ENCODE data around the gene OR6B3. TPM values are rescaled to one million over a fixed set of nuclear protein-coding genes. Genes with fewer than 3 reads are reported as not detected.
"Not testable (repeated sequence)": the region's sequence is repeated elsewhere in the genome, so short reads cannot be mapped to it uniquely, and the experiment has no call there.

Gene OR6B3
- total and polyA plus RNA-seq, 7 donors, result not detected

DNA sequence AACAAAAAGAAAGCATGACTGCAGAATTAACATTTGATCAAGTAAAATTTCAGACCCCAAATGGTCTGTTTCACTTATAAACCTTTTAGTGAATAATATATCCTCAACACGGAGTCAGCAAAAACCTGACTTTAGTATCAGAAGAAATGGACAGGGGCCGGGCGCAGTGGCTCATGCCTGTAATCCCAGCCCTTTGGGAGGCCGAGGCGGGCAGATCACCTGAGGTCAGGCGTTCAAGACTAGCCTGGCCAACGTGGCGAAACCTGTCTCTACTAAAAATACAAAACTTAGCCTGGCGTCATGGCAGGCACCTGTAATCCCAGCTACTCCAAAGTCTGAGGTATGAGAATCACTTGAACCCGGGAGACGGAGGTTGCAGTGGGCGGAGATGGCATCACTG, 3.0 kb downstream of the OR6B3 start:
- no peaks in the 10 kb centered on the region for H3K9me3 ChIP-seq
- 76 to 82% methylated on average over 12 of the region's 12 CpGs for WGBS, 2 donors
- no peak for DNase-seq
- intact Hi-C loops (cut with DNase I), result no loop called here
- H3K27ac ChIP-seq, result no peak overlapping the region
- no peak overlapping the region for H3K4me3 ChIP-seq
- no peaks in the 10 kb centered on the region for H3K4me1 ChIP-seq
- H3K36me3 ChIP-seq, result no peaks in the 10 kb centered on the region
- TF ChIP-seq POLR2A (IDR thresholded peaks at IDR 0.05) (no peak), EP300 (IDR thresholded peaks at IDR 0.05) (no peak), POLR2AphosphoS5 (IDR thresholded peaks at IDR 0.05) (no peak)
- TF ChIP-seq, protein P1, sequence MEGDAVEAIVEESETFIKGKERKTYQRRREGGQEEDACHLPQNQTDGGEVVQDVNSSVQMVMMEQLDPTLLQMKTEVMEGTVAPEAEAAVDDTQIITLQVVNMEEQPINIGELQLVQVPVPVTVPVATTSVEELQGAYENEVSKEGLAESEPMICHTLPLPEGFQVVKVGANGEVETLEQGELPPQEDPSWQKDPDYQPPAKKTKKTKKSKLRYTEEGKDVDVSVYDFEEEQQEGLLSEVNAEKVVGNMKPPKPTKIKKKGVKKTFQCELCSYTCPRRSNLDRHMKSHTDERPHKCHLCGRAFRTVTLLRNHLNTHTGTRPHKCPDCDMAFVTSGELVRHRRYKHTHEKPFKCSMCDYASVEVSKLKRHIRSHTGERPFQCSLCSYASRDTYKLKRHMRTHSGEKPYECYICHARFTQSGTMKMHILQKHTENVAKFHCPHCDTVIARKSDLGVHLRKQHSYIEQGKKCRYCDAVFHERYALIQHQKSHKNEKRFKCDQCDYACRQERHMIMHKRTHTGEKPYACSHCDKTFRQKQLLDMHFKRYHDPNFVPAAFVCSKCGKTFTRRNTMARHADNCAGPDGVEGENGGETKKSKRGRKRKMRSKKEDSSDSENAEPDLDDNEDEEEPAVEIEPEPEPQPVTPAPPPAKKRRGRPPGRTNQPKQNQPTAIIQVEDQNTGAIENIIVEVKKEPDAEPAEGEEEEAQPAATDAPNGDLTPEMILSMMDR (IDR thresholded peaks at IDR 0.05), result no peak
- H3K27me3 ChIP-seq, result peaks cover 0 to 64% (median 36%) of the 10 kb centered on the region in 3 donors

DNA sequence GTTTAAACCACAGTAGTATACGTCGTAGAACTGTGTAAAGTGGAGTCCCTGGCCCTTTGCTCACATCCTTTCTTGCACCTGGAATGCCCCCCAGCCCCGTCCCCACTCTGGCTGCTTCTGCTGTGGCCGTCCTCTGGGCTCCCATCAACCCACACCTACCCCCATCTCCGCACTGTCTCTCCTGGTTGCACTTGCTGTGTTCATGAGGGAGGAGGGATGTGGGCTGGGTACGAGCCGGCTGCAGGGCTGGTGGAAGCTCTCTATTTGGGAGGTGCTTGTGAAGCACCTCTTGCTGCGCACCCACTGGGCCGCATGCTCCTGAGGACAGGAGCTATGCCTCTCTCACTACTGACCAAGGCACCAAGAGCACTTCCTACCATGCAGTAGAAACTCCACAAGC, 5.1 kb downstream of the OR6B3 start:
- Histone ChIP-seq H3K36me3 (no peaks in the 10 kb centered on the region), H3K4me1 (no peaks in the 10 kb centered on the region), H3K27ac (no peak overlapping the region), H3K9me3 (no peaks in the 10 kb centered on the region), H3K4me3 (no peak overlapping the region), H3K27me3 (peaks cover 0 to 54% (median 19%) of the 10 kb centered on the region in 3 donors)
- intact Hi-C loops (cut with DNase I), result no loop called here
- TF ChIP-seq, protein P1 (IDR thresholded peaks at IDR 0.05), result no peak
- TF ChIP-seq POLR2AphosphoS5 (IDR thresholded peaks at IDR 0.05) (no peak), POLR2A (IDR thresholded peaks at IDR 0.05) (no peak), EP300 (IDR thresholded peaks at IDR 0.05) (no peak)
- WGBS, 2 donors, result 73 to 74% methylated on average over 9 of the region's 9 CpGs
- no peak for DNase-seq

GRCh38 chr2:240045098-240045497, 8.2 kb downstream of the OR6B3 start:
- no peak for DNase-seq
- 87 to 94% methylated on average over 13 of the region's 13 CpGs for WGBS, 2 donors
- Histone ChIP-seq H3K4me1 (no peaks in the 10 kb centered on the region), H3K27me3 (peaks cover 0 to 43% (median 16%) of the 10 kb centered on the region in 3 donors), H3K4me3 (no peak overlapping the region), H3K36me3 (no peaks in the 10 kb centered on the region), H3K27ac (no peak overlapping the region), H3K9me3 (no peaks in the 10 kb centered on the region)
- no peak for TF ChIP-seq POLR2AphosphoS5 (IDR thresholded peaks at IDR 0.05)
- TF ChIP-seq, protein P1 (IDR thresholded peaks at IDR 0.05), result no peak
- TF ChIP-seq POLR2A (IDR thresholded peaks at IDR 0.05), result no peak
- no peak for TF ChIP-seq EP300 (IDR thresholded peaks at IDR 0.05)
- intact Hi-C loops (cut with DNase I), result no loop called here

GRCh38 chr2:240044096-240044495, 9.2 kb downstream of the OR6B3 start:
- H3K27ac ChIP-seq; H3K36me3 ChIP-seq; intact Hi-C loops (cut with DNase I); H3K4me3 ChIP-seq; H3K4me1 ChIP-seq; DNase-seq; H3K9me3 ChIP-seq: not testable (repeated sequence)
- H3K27me3 ChIP-seq, result peaks cover 0 to 36% (median 16%) of the 10 kb centered on the region in 3 donors
- WGBS, 2 donors, result 63 to 70% methylated on average over 2 of the region's 2 CpGs

GRCh38 chr2:240043279-240043989, 9.9 kb downstream of the OR6B3 start:
- WGBS, 2 donors, result 59 to 77% methylated on average over 21 of the region's 21 CpGs
- no peaks in the 10 kb centered on the region for H3K4me1 ChIP-seq
- no peak for DNase-seq
- no peak overlapping the region for H3K4me3 ChIP-seq
- no peak overlapping the region for H3K27ac ChIP-seq
- no peaks in the 10 kb centered on the region for H3K36me3 ChIP-seq
- peaks cover 0 to 30% (median 12%) of the 10 kb centered on the region in 3 donors for H3K27me3 ChIP-seq
- H3K9me3 ChIP-seq, result no peaks in the 10 kb centered on the region
- TF ChIP-seq POLR2AphosphoS5 (IDR thresholded peaks at IDR 0.05), result no peak
- TF ChIP-seq, protein P1 (IDR thresholded peaks at IDR 0.05), result no peak
- TF ChIP-seq EP300 (IDR thresholded peaks at IDR 0.05), result no peak
- TF ChIP-seq POLR2A (IDR thresholded peaks at IDR 0.05), result no peak
- intact Hi-C loops (cut with DNase I), result no loop called here
